SJCRH30 (cell line): ENCODE measurements around the gene CASTOR2. TPM values are rescaled to one million over a fixed set of nuclear protein-coding genes. Genes with fewer than 3 reads are reported as not detected.
A peak's percentile ranks its signal among the peaks of the same experiment; 100 is the strongest.
"Not testable (repeated sequence)": the region's sequence is repeated elsewhere in the genome, so short reads cannot be mapped to it uniquely, and the experiment has no call there.

Source experiments
- DNase-seq, 2 experiments: peaks; one replicate each; pipeline ENCODE4 v3.0.0-alpha.2; 2015 to 2020
- H3K27ac ChIP-seq: fragments of 250-450 bp; sonication (Bioruptor Pico); 2 replicates; pipeline ENCODE4 v1.5.1; 2020; ENCODE audit warnings: mild to moderate bottlenecking, moderate library complexity
- H3K27me3 ChIP-seq: fragments of 250-450 bp; sonication (Bioruptor Pico); 2 replicates; pipeline ENCODE4 v1.5.1; 2020; ENCODE audit warnings: mild to moderate bottlenecking, moderate library complexity
- H3K36me3 ChIP-seq: fragments of 250-450 bp; sonication (Bioruptor Pico); 2 replicates; pipeline ENCODE4 v1.5.1; 2020; ENCODE audit warnings: mild to moderate bottlenecking, moderate library complexity
- H3K4me1 ChIP-seq: fragments of 250-450 bp; sonication (Bioruptor Pico); 2 replicates; pipeline ENCODE4 v1.5.1; 2020; ENCODE audit warnings: mild to moderate bottlenecking, moderate library complexity
- H3K4me3 ChIP-seq: fragments of 250-450 bp; sonication (Bioruptor Pico); 2 replicates; pipeline ENCODE4 v1.5.1; 2020; ENCODE audit warnings: mild to moderate bottlenecking, moderate library complexity
- H3K9me3 ChIP-seq: fragments of 250-450 bp; sonication (Bioruptor Pico); replicated peaks from 2 replicates; pipeline ENCODE4 v1.5.1; 2020; ENCODE audit warnings: mild to moderate bottlenecking, moderate library complexity
- total RNA-seq: library from RNA; depleted of rRNA; stranded (reverse); fragments of >200 nt; shearing (Covaris generic); gene quantifications from 2 replicates; pipeline ENCODE4 v1.2.3, GENCODE V29; 2014; rRNA removed

CASTOR2 gene
- total RNA-seq, 1 experiment from 2014 or later: 24.6 TPM

DNA sequence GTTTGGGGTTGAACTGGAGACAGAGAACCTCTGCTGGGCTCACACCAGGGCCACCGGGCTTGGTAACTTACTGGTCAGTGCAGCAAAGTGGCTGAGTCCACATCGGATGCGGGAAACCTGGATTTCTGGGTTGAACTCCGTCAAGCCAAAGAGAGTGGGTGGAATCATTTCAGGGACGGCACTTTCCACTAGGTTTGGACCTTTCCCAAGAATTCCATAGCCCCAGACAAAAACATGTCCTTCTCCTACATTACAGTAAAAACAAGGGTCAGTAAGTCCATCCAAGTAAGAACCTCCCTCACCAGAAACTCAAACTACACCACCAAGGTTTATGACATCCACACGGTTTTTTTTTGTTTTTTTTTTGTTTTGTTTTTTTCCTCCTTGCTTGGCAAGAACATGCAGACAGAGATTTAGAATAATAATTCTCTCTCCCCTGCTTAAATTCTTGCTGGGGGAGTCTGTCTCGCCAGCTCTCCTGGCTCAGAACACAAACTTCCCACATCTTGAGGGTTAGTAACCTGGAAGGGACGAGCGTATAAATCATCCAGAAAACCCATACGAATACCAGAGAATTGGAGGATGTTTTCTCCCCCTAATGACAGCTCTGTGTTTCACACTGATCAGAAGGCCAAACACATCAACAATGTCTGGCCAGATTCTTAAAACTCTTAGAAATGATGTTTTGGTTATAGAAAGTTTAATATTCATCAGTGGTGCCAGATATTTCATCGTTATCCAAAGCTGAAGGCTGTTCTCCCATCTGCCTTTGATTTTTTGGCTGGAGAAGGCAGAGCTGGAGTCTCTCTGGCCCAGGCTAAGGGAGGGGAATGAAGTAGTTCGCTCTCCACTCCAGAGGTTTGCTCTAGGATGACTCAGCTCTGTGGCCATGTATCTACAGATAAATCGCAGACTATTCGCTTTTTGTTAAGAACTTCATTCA lies 91.6 kb downstream of the CASTOR2 start:
- Histone ChIP-seq H3K27ac (no peak overlapping the region), H3K4me3 (no peak overlapping the region), H3K9me3 (no peaks in the 10 kb centered on the region), H3K4me1 (no peaks in the 10 kb centered on the region), H3K27me3 (no peaks in the 10 kb centered on the region), H3K36me3 (peaks cover 61% of the 10 kb centered on the region)
- no peak for DNase-seq

GRCh38 chr7:75058406-75058805 lies 93.9 kb downstream of the CASTOR2 start:
- no peak for DNase-seq
- Histone ChIP-seq H3K36me3 (peaks cover 69% of the 10 kb centered on the region), H3K27ac (no peak overlapping the region)

DNA sequence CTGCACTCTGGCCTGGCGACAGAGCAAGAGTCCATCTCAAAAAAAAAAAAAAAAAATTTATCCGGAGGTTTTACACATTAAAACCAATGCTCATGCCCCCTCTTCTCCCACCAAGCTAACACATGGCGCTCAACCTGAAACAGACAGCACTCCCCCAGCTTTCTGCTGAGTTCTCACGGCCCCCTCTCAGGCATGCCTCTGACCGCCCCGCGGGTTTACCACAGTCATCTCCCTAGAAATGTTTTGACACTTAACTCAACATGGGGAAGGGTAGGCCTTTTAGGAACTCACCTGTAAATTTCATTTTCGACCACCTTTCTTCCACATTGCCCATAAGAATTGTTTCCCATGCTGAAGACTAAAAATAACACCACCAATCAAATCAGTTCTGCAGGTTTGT lies 99.8 kb downstream of the CASTOR2 start:
- H3K27ac ChIP-seq: no peak overlapping the region
- peaks cover 68% of the 10 kb centered on the region for H3K36me3 ChIP-seq
- no peak overlapping the region for H3K4me3 ChIP-seq
- DNase-seq: no peak
- no peaks in the 10 kb centered on the region for H3K9me3 ChIP-seq
- H3K27me3 ChIP-seq: no peaks in the 10 kb centered on the region
- H3K4me1 ChIP-seq: no peaks in the 10 kb centered on the region

More at GRCh38 chr7:75058406-75058805, 93.9 kb downstream of the CASTOR2 start:
- Histone ChIP-seq H3K4me1 (no peaks in the 10 kb centered on the region), H3K4me3 (no peak overlapping the region), H3K27me3 (no peaks in the 10 kb centered on the region), H3K9me3 (no peaks in the 10 kb centered on the region)

GRCh38 chr7:75064801-75065200 lies 100.3 kb downstream of the CASTOR2 start:
- H3K4me1 ChIP-seq: no peaks in the 10 kb centered on the region
- H3K27me3 ChIP-seq: no peaks in the 10 kb centered on the region
- peaks cover 65% of the 10 kb centered on the region for H3K36me3 ChIP-seq
- DNase-seq: no peak
- no peaks in the 10 kb centered on the region for H3K9me3 ChIP-seq
- no peak overlapping the region for H3K4me3 ChIP-seq
- H3K27ac ChIP-seq: no peak overlapping the region

- DNase-seq: no peak
- H3K27me3 ChIP-seq: no peaks in the 10 kb centered on the region
- no peak overlapping the region for H3K27ac ChIP-seq
- no peaks in the 10 kb centered on the region for H3K4me1 ChIP-seq
- no peak overlapping the region for H3K4me3 ChIP-seq
- peaks cover 54% of the 10 kb centered on the region for H3K36me3 ChIP-seq
- H3K9me3 ChIP-seq: no peaks in the 10 kb centered on the region
Measured at GRCh38 chr7:75066521-75066920, 102.0 kb downstream of the CASTOR2 start.

DNA sequence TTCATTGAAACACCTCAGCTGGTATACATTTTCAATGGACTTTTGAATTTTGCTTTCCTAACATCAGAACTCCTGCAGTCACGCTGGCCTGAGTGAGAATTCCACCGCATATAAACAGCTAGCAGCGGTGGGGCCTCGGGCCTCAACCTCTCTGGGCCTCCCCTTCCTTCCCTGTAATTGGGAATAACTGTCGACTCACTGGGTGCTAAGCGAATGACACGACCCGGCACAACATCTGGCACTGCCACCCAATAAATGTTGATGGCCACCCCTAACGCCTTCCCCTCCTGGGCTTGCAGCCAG lies 108.4 kb downstream of the CASTOR2 start:
- no peaks in the 10 kb centered on the region for H3K27me3 ChIP-seq
- no peaks in the 10 kb centered on the region for H3K9me3 ChIP-seq

DNA sequence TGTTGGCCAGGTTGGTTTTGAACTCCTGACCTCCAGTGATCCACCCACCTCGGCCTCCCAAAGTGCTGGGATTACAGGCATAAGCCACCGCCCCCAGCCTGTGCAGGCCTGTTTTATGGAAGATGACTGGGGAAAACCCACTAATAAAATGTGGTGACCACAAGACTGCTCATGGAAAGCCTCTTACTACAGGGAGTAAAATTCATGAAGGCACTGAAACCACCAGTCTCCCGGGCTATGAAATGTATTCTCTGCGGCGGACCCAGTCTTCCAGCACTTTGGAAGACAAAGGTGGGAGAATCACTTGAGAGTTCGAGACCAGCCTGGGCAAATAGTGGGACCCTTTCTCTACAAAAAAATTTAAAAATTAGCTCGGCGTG lies 109.7 kb downstream of the CASTOR2 start:
- H3K4me1 ChIP-seq, H3K27ac ChIP-seq, DNase-seq, H3K27me3 ChIP-seq, H3K36me3 ChIP-seq, H3K9me3 ChIP-seq: not testable (repeated sequence)
- H3K4me3 ChIP-seq: peak overlapping the region; percentile 90

More for the DNA sequence above, 108.4 kb downstream of the CASTOR2 start:
- Histone ChIP-seq H3K4me3 (peak overlapping the region; percentile 90), H3K27ac (peak overlapping the region; percentile 76), H3K36me3 (peaks cover 13% of the 10 kb centered on the region), H3K4me1 (no peaks in the 10 kb centered on the region)
- DNase-seq: no peak

Other genes starting within 250 kb of the CASTOR2 start
- not detected in 2 replicates for gene NCF1, start 190.7 kb upstream of the CASTOR2 start, total RNA-seq
- gene GTF2IRD2, start 113.1 kb upstream of the CASTOR2 start, total RNA-seq: 5.9 and 7.6 TPM in 2 replicates
- gene RCC1L, start 109.1 kb downstream of the CASTOR2 start, total RNA-seq: 43.7 and 53.0 TPM in 2 replicates
- 7.2 and 10.8 TPM in 2 replicates for gene GTF2IRD2B, start 127.9 kb downstream of the CASTOR2 start, total RNA-seq